Ascending aorta (tissue), 2 donors: Measurements from ENCODE around the gene SEC31A. TPM values are rescaled to one million over a fixed set of nuclear protein-coding genes. Genes with fewer than 3 reads are reported as not detected.
"Not testable (repeated sequence)": the region's sequence is repeated elsewhere in the genome, so short reads cannot be mapped to it uniquely, and the experiment has no call there.

ENCODE experiments used
- DNase-seq, 2 donors: peaks; one replicate each; pipeline ENCODE4 v3.0.0-alpha.2; 2019; ENCODE audit warnings: low spot score in 2 of 2
- H3K27ac ChIP-seq, 2 donors: fragments of 200-600 bp; sonication (generic); one replicate each; pipeline ENCODE4 v1.5.1; 2016 to 2017; ENCODE audit warnings: mild to moderate bottlenecking in 1 of 2
- H3K27me3 ChIP-seq: fragments of 200-600 bp; sonication (generic); one replicate; pipeline ENCODE4 v1.5.1; 2017
- H3K36me3 ChIP-seq, 2 donors: fragments of 200-600 bp; sonication (generic); one replicate each; pipeline ENCODE4 v1.5.1; 2016
- H3K4me1 ChIP-seq, 2 donors: fragments of 200-600 bp; sonication (generic); one replicate each; pipeline ENCODE4 v1.5.1; 2016 to 2017; ENCODE audit warnings: mild to moderate bottlenecking in 1 of 2
- H3K4me3 ChIP-seq, 2 donors: fragments of 200-600 bp; sonication (generic); one replicate each; pipeline ENCODE4 v1.5.1; 2016 to 2017; ENCODE audit warnings: mild to moderate bottlenecking in 1 of 2
- H3K9me3 ChIP-seq, 2 donors: fragments of 200-600 bp; sonication (generic); one replicate each; pipeline ENCODE4 v1.5.1; 2016
- intact Hi-C: fragments of 100-400 bp; cut with DNase I; formaldehyde crosslinking; loops from one replicate; pipeline ENCODE4 v1.15.1; 2023
- total RNA-seq: library from RNA; depleted of rRNA; stranded (reverse); fragments of >200 nt; gene quantifications from one replicate; pipeline ENCODE4 v1.1.0, GENCODE V29; 2016
- TF ChIP-seq, protein P1 (sequence below), 3 experiments: fragments of 200-600 bp in 2 of 3; fragments of 450-650 bp in 1 of 3; sonication (generic) in 2 of 3; IDR thresholded peaks; one replicate each; pipeline ENCODE4 v1.5.1; 2016 to 2019; ENCODE audit warnings: antibody characterized with exemption in 3 of 3, mild to moderate bottlenecking in 1 of 3, moderate library complexity in 1 of 3

The SEC31A gene
- total RNA-seq, 1 donor from 2014 or later: 100 TPM

- Histone ChIP-seq H3K27me3 (no peaks in the 10 kb centered on the region), H3K9me3 (no peaks in the 10 kb centered on the region), H3K27ac (no peak overlapping the region), H3K36me3 (peaks cover 77 to 96% of the 10 kb centered on the region in 2 donors), H3K4me3 (no peak overlapping the region), H3K4me1 (peaks cover 4 to 9% of the 10 kb centered on the region in 2 donors)
- TF ChIP-seq, protein P1, sequence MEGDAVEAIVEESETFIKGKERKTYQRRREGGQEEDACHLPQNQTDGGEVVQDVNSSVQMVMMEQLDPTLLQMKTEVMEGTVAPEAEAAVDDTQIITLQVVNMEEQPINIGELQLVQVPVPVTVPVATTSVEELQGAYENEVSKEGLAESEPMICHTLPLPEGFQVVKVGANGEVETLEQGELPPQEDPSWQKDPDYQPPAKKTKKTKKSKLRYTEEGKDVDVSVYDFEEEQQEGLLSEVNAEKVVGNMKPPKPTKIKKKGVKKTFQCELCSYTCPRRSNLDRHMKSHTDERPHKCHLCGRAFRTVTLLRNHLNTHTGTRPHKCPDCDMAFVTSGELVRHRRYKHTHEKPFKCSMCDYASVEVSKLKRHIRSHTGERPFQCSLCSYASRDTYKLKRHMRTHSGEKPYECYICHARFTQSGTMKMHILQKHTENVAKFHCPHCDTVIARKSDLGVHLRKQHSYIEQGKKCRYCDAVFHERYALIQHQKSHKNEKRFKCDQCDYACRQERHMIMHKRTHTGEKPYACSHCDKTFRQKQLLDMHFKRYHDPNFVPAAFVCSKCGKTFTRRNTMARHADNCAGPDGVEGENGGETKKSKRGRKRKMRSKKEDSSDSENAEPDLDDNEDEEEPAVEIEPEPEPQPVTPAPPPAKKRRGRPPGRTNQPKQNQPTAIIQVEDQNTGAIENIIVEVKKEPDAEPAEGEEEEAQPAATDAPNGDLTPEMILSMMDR (IDR thresholded peaks at IDR 0.05): no peak
- DNase-seq: no peak
- intact Hi-C loops: no loop called here
Observed at GRCh38 chr4:82868572-82868971, 22.4 kb downstream of the SEC31A start.

- TF ChIP-seq, protein P1 (IDR thresholded peaks at IDR 0.05): no peak
- Histone ChIP-seq H3K27ac (peak overlapping the region; percentile 50 to 75), H3K4me3 (no peak overlapping the region), H3K9me3 (no peaks in the 10 kb centered on the region), H3K27me3 (no peaks in the 10 kb centered on the region), H3K4me1 (peaks cover 4 to 11% of the 10 kb centered on the region in 2 donors), H3K36me3 (peaks cover 69 to 92% of the 10 kb centered on the region in 2 donors)
- intact Hi-C loops: no loop called here
- DNase-seq: no peak
Observed at GRCh38 chr4:82866706-82867385, 24.1 kb downstream of the SEC31A start.

DNA sequence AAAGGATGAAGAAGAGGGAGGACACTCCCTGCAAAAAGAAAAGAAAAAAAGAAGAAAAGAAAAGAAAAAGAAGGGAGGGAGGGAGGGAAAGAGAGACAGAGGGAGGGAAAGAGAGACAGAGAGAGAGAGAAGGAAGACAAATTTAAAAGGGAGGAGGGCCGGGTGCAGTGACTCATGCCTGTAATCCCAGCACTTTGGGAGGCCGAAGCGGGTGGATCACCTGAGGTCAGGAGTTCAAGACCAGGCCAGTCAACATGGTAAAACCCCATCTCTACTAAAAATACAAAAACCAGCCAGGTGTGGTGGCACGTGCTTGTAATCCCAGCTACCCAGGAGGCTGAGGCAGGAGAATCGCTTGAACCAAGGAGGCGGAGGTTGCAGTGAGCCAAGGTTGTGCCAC is 24.9 kb downstream of the SEC31A start:
- Histone ChIP-seq H3K4me1 (peaks cover 4 to 11% of the 10 kb centered on the region in 2 donors), H3K27ac (peak overlapping the region; percentile 50 to 75), H3K36me3 (peaks cover 64 to 91% of the 10 kb centered on the region in 2 donors)
- H3K27me3 ChIP-seq, DNase-seq, H3K9me3 ChIP-seq, intact Hi-C loops, H3K4me3 ChIP-seq: not testable (repeated sequence)

GRCh38 chr4:82865592-82865991 is 25.4 kb downstream of the SEC31A start:
- Histone ChIP-seq H3K4me3 (no peak overlapping the region), H3K27ac (peak overlapping the region; percentile 50 to 75), H3K36me3 (peaks cover 60 to 89% of the 10 kb centered on the region in 2 donors), H3K9me3 (no peaks in the 10 kb centered on the region), H3K4me1 (peaks cover 4 to 11% of the 10 kb centered on the region in 2 donors), H3K27me3 (no peaks in the 10 kb centered on the region)
- intact Hi-C loops: no loop called here
- TF ChIP-seq, protein P1 (IDR thresholded peaks at IDR 0.05): no peak
- no peak for DNase-seq

DNA sequence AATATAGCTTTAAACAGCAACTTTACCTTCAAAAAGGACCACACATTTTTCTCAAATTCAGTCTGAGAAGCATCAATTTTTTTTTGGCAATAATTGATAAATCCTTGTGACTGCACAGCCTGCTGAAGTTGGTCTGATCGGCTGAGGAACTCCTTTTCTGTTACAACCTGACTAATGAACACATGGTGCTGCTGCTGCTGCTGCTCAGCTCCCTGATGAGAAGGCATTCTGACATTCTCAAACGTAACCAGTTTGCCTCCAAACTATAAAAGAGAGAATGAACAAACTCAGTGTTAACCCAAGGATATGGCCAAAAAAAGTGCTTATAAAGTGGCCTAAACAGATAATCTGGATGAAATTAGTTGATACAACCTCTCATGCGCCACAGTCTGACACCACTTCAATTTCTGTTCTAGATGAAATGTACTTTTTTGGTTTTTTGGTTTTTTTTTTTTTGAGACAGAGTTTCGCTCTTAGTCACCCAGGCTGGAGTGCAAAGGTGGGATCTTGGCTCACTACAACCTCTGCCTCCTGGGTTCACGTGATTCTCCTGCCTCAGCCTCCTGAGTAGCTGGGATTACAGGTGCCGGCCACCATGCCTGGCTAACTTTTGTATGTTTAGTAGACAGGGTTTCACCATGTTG is 26.5 kb downstream of the SEC31A start:
- Histone ChIP-seq H3K4me1 (peaks cover 4 to 11% of the 10 kb centered on the region in 2 donors), H3K9me3 (no peaks in the 10 kb centered on the region), H3K27me3 (no peaks in the 10 kb centered on the region), H3K36me3 (peaks cover 53 to 79% of the 10 kb centered on the region in 2 donors), H3K4me3 (no peak overlapping the region), H3K27ac (peak overlapping the region; percentile 14 to 53)
- TF ChIP-seq, protein P1 (IDR thresholded peaks at IDR 0.05): no peak
- no peak for DNase-seq
- intact Hi-C loops: loop anchor here (5.0 kb wide), 1 partner anchor 38 kb away; the partner anchor contains the start of gene THAP9

GRCh38 chr4:82861529-82861928 is 29.4 kb downstream of the SEC31A start:
- Histone ChIP-seq H3K36me3 (peaks cover 59 to 68% of the 10 kb centered on the region in 2 donors), H3K9me3 (no peaks in the 10 kb centered on the region), H3K27ac (no peak overlapping the region), H3K4me1 (peaks cover 4 to 11% of the 10 kb centered on the region in 2 donors), H3K4me3 (no peak overlapping the region), H3K27me3 (no peaks in the 10 kb centered on the region)
- DNase-seq: no peak
- intact Hi-C loops: loop anchor here (5.0 kb wide), 1 partner anchor 41 kb away; the partner anchor contains the start of gene THAP9
- TF ChIP-seq, protein P1 (IDR thresholded peaks at IDR 0.05): no peak

DNA sequence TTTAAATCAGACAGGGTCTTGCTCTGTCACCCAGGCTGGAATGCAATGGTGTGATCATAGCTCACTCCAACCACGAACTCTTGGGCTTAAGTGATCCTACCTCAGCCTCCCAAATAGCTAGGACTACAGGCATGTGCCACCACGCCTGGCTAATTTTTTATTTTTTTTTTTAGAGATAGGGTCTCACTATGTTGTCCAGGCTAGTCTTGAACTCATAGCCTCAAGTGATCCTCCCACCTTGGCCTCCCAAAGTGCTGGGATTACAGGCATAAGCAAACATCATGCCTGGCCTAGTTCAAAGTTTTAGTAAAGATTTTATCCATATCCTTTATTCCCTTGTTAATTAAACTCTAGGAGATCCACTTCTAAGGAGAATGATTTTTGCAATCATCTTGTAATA is 30.5 kb downstream of the SEC31A start:
- peaks cover 62 to 67% of the 10 kb centered on the region in 2 donors for H3K36me3 ChIP-seq
- not testable (repeated sequence) for H3K4me1 ChIP-seq, H3K27me3 ChIP-seq, H3K4me3 ChIP-seq, H3K27ac ChIP-seq, H3K9me3 ChIP-seq, DNase-seq
- intact Hi-C loops: loop anchor here (5.0 kb wide), 1 partner anchor 42 kb away; the partner anchor contains the start of gene THAP9
